ENCODE measurements around the gene TCF7L1. TPM values are rescaled to one million over a fixed set of nuclear protein-coding genes. Genes with fewer than 3 reads are reported as not detected.
A peak's percentile ranks its signal among the peaks of the same experiment; 100 is the strongest.

Gene TCF7L1
- total and polyA plus RNA-seq, 2 of the 13 experiments (the other 11 are each of a cell fraction or from before 2014, with no cell fraction given), result 0.04 to 0.15 TPM

DNA sequence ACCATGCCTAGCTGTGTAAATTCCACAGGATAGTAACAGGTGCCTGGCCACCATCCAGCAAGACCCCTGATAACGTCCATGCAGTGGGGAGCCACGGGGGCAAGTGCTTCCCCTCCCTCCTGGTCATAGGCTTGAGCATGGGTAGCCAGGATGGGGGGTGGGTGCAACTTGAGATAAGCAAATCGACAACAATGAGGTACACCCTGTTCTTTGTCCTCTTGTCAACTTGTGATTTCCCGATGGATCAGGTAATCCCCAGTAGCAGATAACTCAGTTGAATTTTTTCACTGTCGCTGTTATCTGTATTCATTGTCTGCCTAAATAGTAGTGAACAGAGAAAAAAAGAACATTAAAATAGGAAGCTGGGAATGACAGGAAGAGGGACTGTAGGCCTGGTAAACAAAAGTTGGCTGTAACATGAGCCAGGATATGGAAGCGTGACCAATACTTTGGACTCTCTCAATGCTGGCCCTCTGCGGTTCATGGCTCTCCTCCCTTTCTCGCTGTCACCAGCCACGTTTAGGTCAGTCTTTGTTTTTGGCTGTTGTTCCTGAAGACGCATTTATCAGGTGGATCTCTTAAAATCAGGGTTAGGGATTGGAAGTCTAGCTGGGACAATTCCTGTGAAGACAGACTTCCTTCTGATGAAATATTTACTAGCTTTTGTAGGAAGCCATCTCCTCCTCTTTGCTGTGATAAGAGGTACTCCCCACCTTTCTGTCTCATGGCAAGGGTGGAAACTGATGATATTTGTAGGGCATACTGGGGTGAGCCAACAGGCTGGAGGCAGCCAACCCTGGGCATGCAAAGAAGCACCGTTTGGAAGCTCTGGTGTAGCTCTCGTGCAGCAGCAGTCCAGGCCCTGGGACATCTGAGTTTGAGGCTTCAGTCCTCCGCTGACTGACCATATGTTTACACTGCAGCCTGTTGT, 42.4 kb downstream of the TCF7L1 start (continued):
- TF ChIP-seq ZBTB40 (IDR thresholded peaks at IDR 0.05), result no peak
- peak; percentile 62; the same call in 1 of the 2 replicates for TF ChIP-seq ZBTB40 (CRISPR knock-in tag; IDR thresholded peaks at IDR 0.05)
- TF ChIP-seq, protein P1, sequence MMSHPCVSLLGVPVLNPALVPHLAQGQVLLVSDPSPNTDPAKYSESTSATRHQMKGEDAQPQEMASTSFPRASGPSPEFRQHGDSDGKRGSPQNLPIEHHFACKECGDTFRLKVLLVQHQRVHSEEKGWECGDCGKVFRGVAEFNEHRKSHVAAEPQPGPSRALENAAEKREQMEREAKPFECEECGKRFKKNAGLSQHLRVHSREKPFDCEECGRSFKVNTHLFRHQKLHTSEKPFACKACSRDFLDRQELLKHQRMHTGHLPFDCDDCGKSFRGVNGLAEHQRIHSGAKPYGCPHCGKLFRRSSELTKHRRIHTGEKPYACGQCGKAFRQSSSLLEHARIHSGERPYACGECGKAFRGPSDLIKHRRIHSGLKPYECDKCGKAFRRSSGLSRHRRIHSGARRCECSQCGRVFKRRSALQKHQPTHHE (CRISPR knock-in tag; IDR thresholded peaks at IDR 0.05; ENCODE audit: borderline replicate concordance), result no peak
- no peak for TF ChIP-seq RELA (CRISPR knock-in tag; IDR thresholded peaks at IDR 0.05)
- TF ChIP-seq ZNF501 (CRISPR knock-in tag; IDR thresholded peaks at IDR 0.05), result peak; percentile 69; the same call in 1 of the 2 replicates
- TF ChIP-seq, protein P2, sequence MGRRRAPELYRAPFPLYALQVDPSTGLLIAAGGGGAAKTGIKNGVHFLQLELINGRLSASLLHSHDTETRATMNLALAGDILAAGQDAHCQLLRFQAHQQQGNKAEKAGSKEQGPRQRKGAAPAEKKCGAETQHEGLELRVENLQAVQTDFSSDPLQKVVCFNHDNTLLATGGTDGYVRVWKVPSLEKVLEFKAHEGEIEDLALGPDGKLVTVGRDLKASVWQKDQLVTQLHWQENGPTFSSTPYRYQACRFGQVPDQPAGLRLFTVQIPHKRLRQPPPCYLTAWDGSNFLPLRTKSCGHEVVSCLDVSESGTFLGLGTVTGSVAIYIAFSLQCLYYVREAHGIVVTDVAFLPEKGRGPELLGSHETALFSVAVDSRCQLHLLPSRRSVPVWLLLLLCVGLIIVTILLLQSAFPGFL (CRISPR knock-in tag; IDR thresholded peaks at IDR 0.05), result no peak
- no peak for TF ChIP-seq ZNF512B (CRISPR knock-in tag; IDR thresholded peaks at IDR 0.05; ENCODE audit: borderline replicate concordance)
- no peak for TF ChIP-seq SALL2 (CRISPR knock-in tag; IDR thresholded peaks at IDR 0.05)
- TF ChIP-seq ZNF362 (CRISPR knock-in tag; IDR thresholded peaks at IDR 0.05; ENCODE audit: borderline replicate concordance), result peak; percentile 24; the same call in 1 of the 2 replicates

All from HepG2 (cell line).